ENCODE results near the gene UBE2Q1. TPM values are rescaled to one million over a fixed set of nuclear protein-coding genes. Genes with fewer than 3 reads are reported as not detected.

UBE2Q1 gene
- total and polyA plus RNA-seq, 2 of the 8 experiments (the other 6 are each of a cell fraction or from before 2014, with no cell fraction given) = 13.2 to 95.8 TPM

DNA sequence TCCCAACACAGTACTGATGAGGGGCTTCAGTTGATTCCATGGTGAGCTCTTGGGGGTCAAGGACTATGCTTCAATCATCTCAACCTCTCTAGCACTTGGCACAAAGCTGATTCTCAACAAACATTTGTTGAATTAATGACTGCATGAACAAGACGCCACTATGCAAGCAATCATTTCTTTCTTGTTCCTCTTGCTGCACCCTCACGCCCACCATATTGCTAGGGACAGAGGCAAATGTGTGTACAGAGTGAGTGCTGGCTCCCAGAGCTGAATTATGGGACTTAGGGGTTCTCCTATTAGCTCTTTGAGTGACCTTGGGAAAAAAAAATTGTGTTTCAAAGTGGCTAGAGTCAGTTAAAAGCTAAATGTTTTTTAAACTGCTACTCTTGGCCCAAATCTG lies 47.1 kb upstream of the UBE2Q1 start:
- peaks cover 7 to 24% of the 10 kb centered on the region in 2 experiments for H4K20me1 ChIP-seq (replicated peaks in 1 of 2; ENCODE audit: control insufficient read depth in 1 of 2, insufficient read depth in 2 of 2, low read length in 2 of 2)
- no peak overlapping the region for H2BK15ac ChIP-seq (ENCODE audit: low read length)
- H3K14ac ChIP-seq (ENCODE audit: insufficient read length) = no peak overlapping the region
- H3K36me3 ChIP-seq (ENCODE audit: control insufficient read depth in 2 of 4, insufficient read depth in 4 of 4, low read length in 3 of 4) = peaks cover 10 to 18% (median 14%) of the 10 kb centered on the region in 4 experiments
- peaks cover 14% of the 10 kb centered on the region; the same call in 1 of the 2 replicates for H3K79me1 ChIP-seq (ENCODE audit: low read depth, low read length)
- POLR2A ChIA-PET (ENCODE audit: partially characterized antibody) = interaction anchor here (0.6 to 9.4 kb wide), 12 partner anchors 10 to 389 kb away, joined by 3 to 111 read pairs (median 5); partner anchors contain the start of gene CHRNB2
- H3K9me3 ChIP-seq (ENCODE audit: insufficient read depth in 2 of 2, low read depth in 1 of 2, low read length in 1 of 2) = no peaks in the 10 kb centered on the region
- no peak overlapping the region for H4K8ac ChIP-seq (ENCODE audit: extremely low read depth, insufficient read depth, low read length)
- no peak overlapping the region for H2BK12ac ChIP-seq (ENCODE audit: low read depth, low read length)
- DNase-seq (ENCODE audit: low read depth in 1 of 2, low spot score in 2 of 2) (no peak), FAIRE-seq (no peak)
- no peak overlapping the region for H3K4me3 ChIP-seq (ENCODE audit: extremely low read depth in 1 of 4, insufficient read depth in 2 of 4, low read depth in 3 of 4, low read length in 4 of 4)
- H4K5ac ChIP-seq (ENCODE audit: insufficient read length, low read depth, low read length) = no peak overlapping the region
- H3K18ac ChIP-seq (ENCODE audit: extremely low read depth, low read length) = no peak overlapping the region
- H3K56ac ChIP-seq (replicated peaks; ENCODE audit: insufficient read length, low read depth, low read length) = no peak overlapping the region
- no peak overlapping the region for H3K27ac ChIP-seq (ENCODE audit: low read depth, low read length)
- WGBS, 2 experiments (ENCODE audit: extremely low coverage in 1 of 2, insufficient coverage in 1 of 2, insufficient read length in 1 of 2, insufficient replicate concordance in 2 of 2, low coverage in 1 of 2, low lambda C conversion rate in 2 of 2, missing lambda C conversion rate in 1 of 2) = 93% methylated on average over 2 of the region's 2 CpGs; no CpG with 5 or more reads in 1 of the 2 experiments
- no peak overlapping the region for H3K23ac ChIP-seq (ENCODE audit: insufficient read length)
- no peak overlapping the region; a peak in 2 of 4 replicates for H3K4me2 ChIP-seq (ENCODE audit: insufficient read depth in 1 of 2, low read depth in 2 of 2, low read length in 2 of 2)
- peaks cover 9% of the 10 kb centered on the region for H3K23me2 ChIP-seq (ENCODE audit: low read depth, low read length)
- H3K79me2 ChIP-seq (ENCODE audit: control insufficient read depth in 1 of 2, insufficient read depth in 2 of 2, low read length in 2 of 2) = peaks cover 44 to 79% of the 10 kb centered on the region in 2 experiments
- no peaks in the 10 kb centered on the region for H3K27me3 ChIP-seq (replicated peaks in 1 of 4; ENCODE audit: control insufficient read depth in 3 of 4, extremely low read depth in 1 of 4, insufficient read depth in 3 of 4, low read length in 3 of 4)
- CTCF ChIA-PET (ENCODE audit: partially characterized antibody) = interaction anchor here (0.7 to 3.6 kb wide), 8 partner anchors 10 to 1278 kb away, joined by 3 to 21 read pairs (median 4); no protein-coding TSS in a partner anchor
- no peak overlapping the region for H2AFZ ChIP-seq (ENCODE audit: low read length)
- H3K4ac ChIP-seq (replicated peaks; ENCODE audit: insufficient read length, low read depth, low read length) = no peak overlapping the region
- no peak overlapping the region for H2AK5ac ChIP-seq (ENCODE audit: low read depth, low read length)
- no peak overlapping the region for H2BK5ac ChIP-seq (ENCODE audit: low read depth, low read length)
- no peak overlapping the region for H3K9ac ChIP-seq (replicated peaks in 1 of 4; ENCODE audit: extremely low read depth in 1 of 4, low read depth in 3 of 4, low read length in 3 of 4)
- H2BK20ac ChIP-seq (ENCODE audit: low read length) = no peak overlapping the region
- no peak overlapping the region for H2BK120ac ChIP-seq (replicated peaks; ENCODE audit: low read depth, low read length)
- no peak overlapping the region for H4K91ac ChIP-seq (replicated peaks; ENCODE audit: insufficient read length, low read length)
- peaks cover 7 to 15% (median 11%) of the 10 kb centered on the region in 4 experiments; a peak in 6 of 7 replicates for H3K4me1 ChIP-seq (replicated peaks in 1 of 4; ENCODE audit: control insufficient read depth in 3 of 4, insufficient read depth in 4 of 4, low read length in 3 of 4)
- no peak for TF ChIP-seq ATF2 (IDR thresholded peaks at IDR 0.05; ENCODE audit: low read length)
- TF ChIP-seq NANOG (IDR thresholded peaks at IDR 0.05; ENCODE audit: insufficient read depth, low read depth, low read length, poor library complexity, severe bottlenecking) = no peak

Data from H1 (cell line).